Measurements from ENCODE around the gene HINT2.

DNA sequence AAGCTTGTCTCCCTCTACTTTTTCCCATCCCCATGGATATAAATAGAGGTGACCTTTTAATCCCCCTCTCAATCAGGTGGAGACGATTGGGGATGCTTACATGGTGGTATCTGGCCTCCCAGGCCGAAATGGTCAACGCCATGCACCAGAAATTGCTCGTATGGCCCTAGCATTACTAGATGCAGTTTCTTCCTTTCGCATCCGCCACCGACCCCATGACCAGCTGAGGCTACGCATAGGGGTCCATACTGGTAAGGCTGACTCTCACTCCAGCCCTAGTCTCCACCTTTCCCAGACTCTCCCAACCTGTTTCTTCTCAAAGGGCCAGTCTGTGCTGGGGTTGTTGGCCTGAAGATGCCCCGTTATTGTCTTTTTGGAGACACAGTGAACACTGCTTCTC is 6.4 kb downstream of the HINT2 start:
- no peak for TF ChIP-seq EZH2phosphoT487 (IDR thresholded peaks at IDR 0.05; ENCODE audit: borderline replicate concordance, low read length)
- TF ChIP-seq, protein P1, sequence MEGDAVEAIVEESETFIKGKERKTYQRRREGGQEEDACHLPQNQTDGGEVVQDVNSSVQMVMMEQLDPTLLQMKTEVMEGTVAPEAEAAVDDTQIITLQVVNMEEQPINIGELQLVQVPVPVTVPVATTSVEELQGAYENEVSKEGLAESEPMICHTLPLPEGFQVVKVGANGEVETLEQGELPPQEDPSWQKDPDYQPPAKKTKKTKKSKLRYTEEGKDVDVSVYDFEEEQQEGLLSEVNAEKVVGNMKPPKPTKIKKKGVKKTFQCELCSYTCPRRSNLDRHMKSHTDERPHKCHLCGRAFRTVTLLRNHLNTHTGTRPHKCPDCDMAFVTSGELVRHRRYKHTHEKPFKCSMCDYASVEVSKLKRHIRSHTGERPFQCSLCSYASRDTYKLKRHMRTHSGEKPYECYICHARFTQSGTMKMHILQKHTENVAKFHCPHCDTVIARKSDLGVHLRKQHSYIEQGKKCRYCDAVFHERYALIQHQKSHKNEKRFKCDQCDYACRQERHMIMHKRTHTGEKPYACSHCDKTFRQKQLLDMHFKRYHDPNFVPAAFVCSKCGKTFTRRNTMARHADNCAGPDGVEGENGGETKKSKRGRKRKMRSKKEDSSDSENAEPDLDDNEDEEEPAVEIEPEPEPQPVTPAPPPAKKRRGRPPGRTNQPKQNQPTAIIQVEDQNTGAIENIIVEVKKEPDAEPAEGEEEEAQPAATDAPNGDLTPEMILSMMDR (conservative IDR thresholded peaks at IDR 0.05; ENCODE audit: low read depth, low read length): no peak
